CD14-positive monocyte (primary cell): ENCODE data around the gene LGI2. TPM values are rescaled to one million over a fixed set of nuclear protein-coding genes. Genes with fewer than 3 reads are reported as not detected.
"Not testable (repeated sequence)": the region's sequence is repeated elsewhere in the genome, so short reads cannot be mapped to it uniquely, and the experiment has no call there.

Experiments used
- DNase-seq, 3 donors: peaks; one replicate each; pipeline ENCODE4 v3.0.0-alpha.2; 2011 to 2022
- H2AFZ ChIP-seq: 2 replicates; pipeline ENCODE4 v1.6.0; 2012; ENCODE audit warnings: mild to moderate bottlenecking, low read depth, low read length, inconsistent platforms; ENCODE audit not compliant: insufficient read depth, poor library complexity, severe bottlenecking
- H3K27ac ChIP-seq, 2 donors: 1 replicate in 1 of 2; 2 replicates in 1 of 2; pipeline ENCODE4 v1.5.1; 2012 to 2013; ENCODE audit warnings: low read length in 2 of 2, control low read depth in 1 of 2, inconsistent platforms in 1 of 2, low read depth in 1 of 2, mild to moderate bottlenecking in 1 of 2
- H3K27me3 ChIP-seq, 2 donors: one replicate each; pipeline versions ENCODE4 v1.6.0 to v1.6.1; 2011 to 2013; ENCODE audit warnings: low read length in 2 of 2; ENCODE audit not compliant: control insufficient read depth in 2 of 2, insufficient read depth in 2 of 2
- H3K36me3 ChIP-seq, 2 donors: replicated peaks in 1 of 2; 1 replicate in 1 of 2; 2 replicates in 1 of 2; pipeline versions ENCODE4 v1.5.1 to v1.6.1; 2012 to 2013; ENCODE audit warnings: low read length in 2 of 2, control low read depth in 1 of 2, inconsistent platforms in 1 of 2, mild to moderate bottlenecking in 1 of 2; ENCODE audit not compliant: insufficient read depth in 2 of 2, control insufficient read depth in 1 of 2
- H3K4me1 ChIP-seq, 2 donors: 1 replicate in 1 of 2; 2 replicates in 1 of 2; pipeline versions ENCODE4 v1.5.1 to v1.6.1; 2012 to 2013; ENCODE audit warnings: low read length in 2 of 2, control low read depth in 1 of 2, inconsistent platforms in 1 of 2, mild to moderate bottlenecking in 1 of 2, moderate library complexity in 1 of 2; ENCODE audit not compliant: insufficient read depth in 2 of 2, control insufficient read depth in 1 of 2
- H3K4me2 ChIP-seq: replicated peaks from 2 replicates; pipeline ENCODE3; 2012; ENCODE audit warnings: low read length, moderate library complexity, mild to moderate bottlenecking; ENCODE audit not compliant: poor library complexity, severe bottlenecking; ENCODE audit errors: extremely low read depth
- H3K4me3 ChIP-seq, 3 experiments: fragments of 200-600 bp in 1 of 3; sonication (generic) in 1 of 3; replicated peaks in 1 of 3; 1 replicate in 2 of 3; 2 replicates in 1 of 3; pipeline ENCODE4 v1.5.1; 2011 to 2013; ENCODE audit warnings: low read length in 3 of 3, mild to moderate bottlenecking in 3 of 3, control low read depth in 2 of 3, low read depth in 2 of 3, inconsistent platforms in 1 of 3, moderate library complexity in 1 of 3
- H3K79me2 ChIP-seq: 2 replicates; pipeline ENCODE4 v1.6.0; 2012; ENCODE audit warnings: mild to moderate bottlenecking, control low read depth, inconsistent platforms, low read length, moderate library complexity; ENCODE audit not compliant: insufficient read depth
- H3K9ac ChIP-seq: 2 replicates; pipeline ENCODE4 v1.6.0; 2017; ENCODE audit warnings: low read length, mild to moderate bottlenecking; ENCODE audit not compliant: insufficient read depth, poor library complexity, severe bottlenecking
- H3K9me3 ChIP-seq, 2 donors: replicated peaks in 1 of 2; 1 replicate in 1 of 2; 2 replicates in 1 of 2; pipeline versions ENCODE4 v1.5.1 to v1.6.1; 2012 to 2013; ENCODE audit warnings: low read length in 2 of 2, control low read depth in 1 of 2; ENCODE audit not compliant: control insufficient read depth in 1 of 2, insufficient read depth in 1 of 2
- H4K20me1 ChIP-seq: 2 replicates; pipeline ENCODE4 v1.6.0; 2012; ENCODE audit warnings: mild to moderate bottlenecking, low read length, control low read depth, moderate library complexity; ENCODE audit not compliant: insufficient read depth
- H3K27ac Mint-ChIP-seq, 7 donors: one replicate each; pipeline ENCODE4 v1.8.0; 2020; ENCODE audit warnings: mild to moderate bottlenecking in 7 of 7, mixed read lengths in 7 of 7, moderate library complexity in 6 of 7, inconsistent platforms in 2 of 7
- H3K27me3 Mint-ChIP-seq, 3 donors: one replicate each; pipeline ENCODE4 v1.8.0; 2021 to 2022; ENCODE audit warnings: low read depth in 3 of 3, mild to moderate bottlenecking in 3 of 3, mixed read lengths in 3 of 3, moderate library complexity in 3 of 3, inconsistent platforms in 1 of 3
- H3K36me3 Mint-ChIP-seq, 2 donors: one replicate each; pipeline ENCODE4 v1.8.0; 2020; ENCODE audit warnings: mixed read lengths in 2 of 2, inconsistent platforms in 1 of 2, mild to moderate bottlenecking in 1 of 2
- H3K4me1 Mint-ChIP-seq: one replicate; pipeline ENCODE4 v1.8.0; 2020; ENCODE audit warnings: mild to moderate bottlenecking, mixed read lengths
- H3K4me3 Mint-ChIP-seq, 2 donors: one replicate each; pipeline ENCODE4 v1.8.0; 2020; ENCODE audit warnings: mild to moderate bottlenecking in 2 of 2, mixed read lengths in 2 of 2, moderate library complexity in 1 of 2
- H3K9me3 Mint-ChIP-seq, 7 donors: one replicate each; pipeline ENCODE4 v1.8.0; 2020 to 2022; ENCODE audit warnings: mixed read lengths in 7 of 7, mild to moderate bottlenecking in 6 of 7, moderate library complexity in 6 of 7, inconsistent platforms in 2 of 7
- WGBS: methylation state at CpG from one replicate; pipeline ENCODE4 v1.1.5; 2013; ENCODE audit warnings: missing lambda C conversion rate; ENCODE audit not compliant: insufficient coverage; 5-methylcytosine and 5-hydroxymethylcytosine counted together
- intact Hi-C, 2 donors: fragments of 100-400 bp; cut with micrococcal nuclease; formaldehyde crosslinking; loops; one replicate each; pipeline versions ENCODE4 v1.15.0 to v1.15.1; 2023
- polyA plus RNA-seq, 3 donors: library from polyadenylated mRNA; depleted of rRNA in 1 of 3; unstranded in 2 of 3; stranded (reverse) in 1 of 3; fragments of 300-500 nt in 2 of 3; fragments of >200 nt in 1 of 3; fragmentation: Illumina TruSeq in 2 of 3; gene quantifications; 1 replicate in 2 of 3; 2 replicates in 1 of 3; pipeline ENCODE4 v1.2.3, GENCODE V29; 2012 to 2021
- TF ChIP-seq, protein P1 (sequence below): fragments of 200-600 bp; IDR thresholded peaks from one replicate; pipeline ENCODE4 v1.8.0; 2022; ENCODE audit warnings: antibody characterized with exemption, mild to moderate bottlenecking

Gene LGI2
- polyA plus RNA-seq, 3 donors, result 0.30 to 0.33 TPM; not detected in 1

DNA sequence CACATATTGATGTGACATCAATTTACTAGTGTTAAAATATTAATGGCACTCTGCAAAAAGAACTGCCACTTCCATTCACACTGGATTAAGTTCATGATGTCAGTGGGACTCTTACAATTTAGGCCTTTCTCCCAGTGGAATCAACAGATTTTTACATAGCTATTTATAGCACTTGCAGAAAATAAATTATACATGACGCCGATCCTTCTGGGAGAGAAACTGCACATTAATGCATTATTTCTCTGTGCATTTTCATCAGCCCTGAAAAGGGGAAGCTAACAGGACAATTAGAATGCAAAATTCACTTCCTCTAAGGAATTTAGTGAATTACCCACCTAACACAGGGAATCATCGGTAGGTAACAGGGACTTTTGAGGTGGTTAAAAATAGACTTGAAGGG, 15.7 kb downstream of the LGI2 start:
- Histone ChIP-seq H3K27me3 (peaks cover 0 to 5% of the 10 kb centered on the region in 2 donors), H3K9ac (no peak overlapping the region), H2AFZ (no peak overlapping the region), H3K4me2 (peak overlapping the region; percentile 34), H3K9me3 (no peaks in the 10 kb centered on the region), H4K20me1 (no peaks in the 10 kb centered on the region), H3K79me2 (no peaks in the 10 kb centered on the region), H3K36me3 (no peaks in the 10 kb centered on the region), H3K27ac (no peak overlapping the region), H3K4me3 (peak overlapping the region in 1 of 3 experiments; percentile 43), H3K4me1 (peaks cover 19 to 20% of the 10 kb centered on the region in 2 donors)
- H3K4me3 Mint-ChIP-seq, result peak overlapping the region in 1 of 2 donors; percentile 12
- TF ChIP-seq, protein P1, sequence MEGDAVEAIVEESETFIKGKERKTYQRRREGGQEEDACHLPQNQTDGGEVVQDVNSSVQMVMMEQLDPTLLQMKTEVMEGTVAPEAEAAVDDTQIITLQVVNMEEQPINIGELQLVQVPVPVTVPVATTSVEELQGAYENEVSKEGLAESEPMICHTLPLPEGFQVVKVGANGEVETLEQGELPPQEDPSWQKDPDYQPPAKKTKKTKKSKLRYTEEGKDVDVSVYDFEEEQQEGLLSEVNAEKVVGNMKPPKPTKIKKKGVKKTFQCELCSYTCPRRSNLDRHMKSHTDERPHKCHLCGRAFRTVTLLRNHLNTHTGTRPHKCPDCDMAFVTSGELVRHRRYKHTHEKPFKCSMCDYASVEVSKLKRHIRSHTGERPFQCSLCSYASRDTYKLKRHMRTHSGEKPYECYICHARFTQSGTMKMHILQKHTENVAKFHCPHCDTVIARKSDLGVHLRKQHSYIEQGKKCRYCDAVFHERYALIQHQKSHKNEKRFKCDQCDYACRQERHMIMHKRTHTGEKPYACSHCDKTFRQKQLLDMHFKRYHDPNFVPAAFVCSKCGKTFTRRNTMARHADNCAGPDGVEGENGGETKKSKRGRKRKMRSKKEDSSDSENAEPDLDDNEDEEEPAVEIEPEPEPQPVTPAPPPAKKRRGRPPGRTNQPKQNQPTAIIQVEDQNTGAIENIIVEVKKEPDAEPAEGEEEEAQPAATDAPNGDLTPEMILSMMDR, result no peak
- intact Hi-C loops, result no loop called here
- no peaks in the 10 kb centered on the region for H3K36me3 Mint-ChIP-seq
- peaks cover 19% of the 10 kb centered on the region for H3K4me1 Mint-ChIP-seq
- peak in 2 of 3 donors; percentile 24 to 37 for DNase-seq
- peaks cover 0 to 4% (median 1%) of the 10 kb centered on the region in 7 donors for H3K9me3 Mint-ChIP-seq
- H3K27ac Mint-ChIP-seq, result no peak overlapping the region
- peaks cover 0 to 19% (median 5%) of the 10 kb centered on the region in 3 donors for H3K27me3 Mint-ChIP-seq
- WGBS, result no CpG with 5 or more reads among the region's 3 CpGs

DNA sequence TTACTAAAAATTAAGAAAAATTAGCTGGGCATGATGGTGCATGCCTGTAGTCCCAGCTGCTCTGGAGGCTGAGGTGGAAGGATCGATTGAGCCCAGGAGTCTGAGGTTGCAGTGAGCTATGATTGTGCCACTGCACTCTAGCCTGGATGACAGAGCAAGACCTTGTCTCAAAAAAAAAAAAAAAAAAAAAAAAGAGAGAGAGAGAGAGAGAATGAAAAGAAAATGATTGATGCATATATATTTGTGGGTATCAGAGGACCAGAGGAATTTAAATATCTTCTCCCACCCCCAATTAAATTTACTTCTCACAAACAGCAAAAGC, 16.1 kb downstream of the LGI2 start:
- H2AFZ ChIP-seq, H4K20me1 ChIP-seq, H3K36me3 ChIP-seq, DNase-seq, H3K79me2 ChIP-seq, H3K9me3 ChIP-seq, H3K9ac ChIP-seq, H3K27me3 ChIP-seq, H3K36me3 Mint-ChIP-seq, H3K9me3 Mint-ChIP-seq, intact Hi-C loops: not testable (repeated sequence)
- peak overlapping the region in 2 of 7 donors; percentile 42 to 75 for H3K27ac Mint-ChIP-seq
- H3K4me1 Mint-ChIP-seq, result peaks cover 19% of the 10 kb centered on the region
- peaks cover 19 to 20% of the 10 kb centered on the region in 2 donors for H3K4me1 ChIP-seq
- H3K4me3 Mint-ChIP-seq, result peak overlapping the region in 1 of 2 donors; percentile 12
- H3K4me2 ChIP-seq, result peak overlapping the region; percentile 34
- H3K4me3 ChIP-seq, result peak overlapping the region in 1 of 3 experiments; percentile 43
- peak overlapping the region in 1 of 2 donors; percentile 51 for H3K27ac ChIP-seq
- no CpG with 5 or more reads among the region's 1 CpG for WGBS
- peaks cover 0 to 16% (median 5%) of the 10 kb centered on the region in 3 donors for H3K27me3 Mint-ChIP-seq
